HepG2 (cell line): ENCODE results near the gene SPACA4. TPM values are rescaled to one million over a fixed set of nuclear protein-coding genes. Genes with fewer than 3 reads are reported as not detected.
A peak's percentile ranks its signal among the peaks of the same experiment; 100 is the strongest.

Experiments used
- BCL6 ChIP-seq: IDR thresholded peaks from 2 replicates; pipeline ENCODE4 v1.6.1; 2016; ENCODE audit warnings: missing genetic modification reagents, missing compliant biosample characterization
- EEA1 ChIP-seq: sonication (generic); formaldehyde crosslinking; IDR thresholded peaks from 2 replicates; pipeline ENCODE4 v1.5.1; 2020; ENCODE audit warnings: mild to moderate bottlenecking, missing genetic modification reagents, borderline replicate concordance
- EP300 ChIP-seq, 3 experiments: sonication (generic) in 1 of 3; formaldehyde crosslinking in 1 of 3; IDR thresholded peaks; 2 replicates each; pipeline versions ENCODE4 v1.5.1 to v1.6.1; 2011 to 2020; ENCODE audit warnings: low read depth in 2 of 3, low read length in 2 of 3, borderline replicate concordance in 1 of 3, improper control_type of control experiment in 1 of 3, mild to moderate bottlenecking in 1 of 3, missing genetic modification reagents in 1 of 3, moderate library complexity in 1 of 3
- HDAC2 ChIP-seq: sonication (generic); formaldehyde crosslinking; IDR thresholded peaks from 2 replicates; pipeline ENCODE4 v1.4.0; 2020; ENCODE audit warnings: missing genetic modification reagents
- HNF4A ChIP-seq: sonication (generic); formaldehyde crosslinking; IDR thresholded peaks from 2 replicates; pipeline ENCODE4 v1.4.0; 2020; ENCODE audit warnings: missing genetic modification reagents
- LCORL ChIP-seq, 2 experiments: fragments of 450-650 bp in 1 of 2; sonication (generic) in 1 of 2; formaldehyde crosslinking in 1 of 2; IDR thresholded peaks; 2 replicates each; pipeline versions ENCODE4 v1.5.0 to v1.6.1; 2017 to 2020; ENCODE audit warnings: antibody characterized with exemption in 1 of 2, missing genetic modification reagents in 1 of 2
- NR2F1 ChIP-seq, 2 experiments: fragments of 450-650 bp in 1 of 2; formaldehyde crosslinking in 1 of 2; IDR thresholded peaks; 2 replicates each; pipeline versions ENCODE4 v1.5.0 to v1.6.1; 2016 to 2020; ENCODE audit warnings: mild to moderate bottlenecking in 1 of 2, missing compliant biosample characterization in 1 of 2, missing genetic modification reagents in 1 of 2, moderate library complexity in 1 of 2
- PAXIP1 ChIP-seq: sonication (generic); formaldehyde crosslinking; conservative IDR thresholded peaks from 2 replicates; pipeline ENCODE4 v1.4.0; 2020; ENCODE audit warnings: mild to moderate bottlenecking, missing genetic modification reagents, moderate library complexity
- PHF21A ChIP-seq: sonication (generic); formaldehyde crosslinking; IDR thresholded peaks from 2 replicates; pipeline ENCODE4 v1.5.0; 2020; ENCODE audit warnings: mild to moderate bottlenecking, missing genetic modification reagents
- REPIN1 ChIP-seq: sonication (generic); formaldehyde crosslinking; IDR thresholded peaks from 2 replicates; pipeline ENCODE4 v1.8.0; 2022; ENCODE audit warnings: missing genetic modification reagents, low read depth, mild to moderate bottlenecking, borderline replicate concordance
- RXRB ChIP-seq: IDR thresholded peaks from 2 replicates; pipeline ENCODE4 v1.6.1; 2016; ENCODE audit warnings: borderline replicate concordance, missing genetic modification reagents, missing compliant biosample characterization
- TBX3 ChIP-seq: fragments of 450-650 bp; IDR thresholded peaks from 2 replicates; pipeline ENCODE4 v1.6.1; 2017; ENCODE audit warnings: antibody characterized with exemption, mild to moderate bottlenecking, inconsistent platforms, borderline replicate concordance
- THRA ChIP-seq: sonication (generic); formaldehyde crosslinking; IDR thresholded peaks from 2 replicates; pipeline ENCODE4 v1.4.0; 2020; ENCODE audit warnings: missing genetic modification reagents, borderline replicate concordance
- ZBTB10 ChIP-seq: sonication (generic); formaldehyde crosslinking; IDR thresholded peaks from 2 replicates; pipeline ENCODE4 v1.4.0; 2020; ENCODE audit warnings: missing genetic modification reagents, borderline replicate concordance
- ZBTB8A ChIP-seq: sonication (generic); formaldehyde crosslinking; IDR thresholded peaks from 2 replicates; pipeline ENCODE4 v1.4.0; 2020; ENCODE audit warnings: mild to moderate bottlenecking, low read depth, missing genetic modification reagents, borderline replicate concordance
- ZNF557 ChIP-seq: sonication (generic); formaldehyde crosslinking; IDR thresholded peaks from 2 replicates; pipeline ENCODE4 v1.4.0; 2020; ENCODE audit warnings: missing genetic modification reagents
- ZSCAN12 ChIP-seq: sonication (generic); formaldehyde crosslinking; IDR thresholded peaks from 2 replicates; pipeline ENCODE4 v1.9.0; 2021; ENCODE audit warnings: mild to moderate bottlenecking, missing genetic modification reagents
- polyA plus RNA-seq, 8 experiments: library from polyadenylated mRNA; depleted of rRNA in 3 of 8; stranded (reverse) in 7 of 8; unstranded in 1 of 8; fragments of >200 nt; fragmentation: Illumina TruSeq in 4 of 8; extraction: Trizol in 4 of 8; gene quantifications; 2 replicates each; pipeline versions ENCODE4 v1.2.1 to v1.2.3, GENCODE V29; 2011 to 2016; ENCODE audit warnings: low read depth in 4 of 8, missing spikeins in 1 of 8, mixed read lengths in 1 of 8; ENCODE audit not compliant: insufficient read depth in 1 of 8
- total RNA-seq, 5 experiments: library from RNA; depleted of rRNA; stranded (reverse); fragments of >200 nt; fragmentation: Illumina TruSeq; extraction: Trizol; gene quantifications; 2 replicates each; pipeline ENCODE4 v1.2.3, GENCODE V29; 2016; ENCODE audit warnings: low read depth in 1 of 5
- TF ChIP-seq, protein P1 (sequence below): sonication (generic); formaldehyde crosslinking; IDR thresholded peaks from 2 replicates; pipeline ENCODE4 v1.4.0; 2020; ENCODE audit warnings: missing genetic modification reagents

SPACA4 gene
- total and polyA plus RNA-seq, 2 of the 13 experiments (the other 11 are each of a cell fraction or from before 2014, with no cell fraction given): not detected

DNA sequence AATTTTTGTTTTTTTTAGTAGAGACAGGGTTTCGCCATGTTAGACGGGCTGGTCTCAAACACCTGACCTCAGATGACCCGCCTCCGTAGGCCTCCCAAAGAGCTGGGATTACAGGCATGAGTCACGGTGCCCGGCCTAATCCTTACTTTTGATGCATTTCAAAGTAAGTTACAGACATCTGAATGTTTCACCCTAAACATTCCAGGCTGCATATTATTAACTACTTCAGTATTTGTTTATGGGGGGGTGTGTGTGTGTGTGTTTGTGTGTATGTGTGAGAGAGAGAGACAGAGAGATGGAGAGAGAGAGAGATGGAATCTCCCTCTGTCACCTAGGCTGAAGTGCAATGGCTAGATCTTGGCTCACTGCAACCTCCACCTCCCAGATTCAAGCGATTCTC is 41.5 kb upstream of the SPACA4 start (continued):
- TF ChIP-seq ZBTB10 (CRISPR knock-in tag): no peak
- TF ChIP-seq PHF21A: peak; percentile 46; the same call in 1 of the 2 replicates
- TF ChIP-seq THRA (CRISPR knock-in tag): peak; percentile 95
- TF ChIP-seq NR2F1 (CRISPR knock-in tag; IDR thresholded peaks at IDR 0.05): peak in 1 of 2 experiments; percentile 45; a peak in 1 of 4 replicates
- TF ChIP-seq TBX3: peak; percentile 28; the same call in 1 of the 2 replicates
- TF ChIP-seq, protein P1, sequence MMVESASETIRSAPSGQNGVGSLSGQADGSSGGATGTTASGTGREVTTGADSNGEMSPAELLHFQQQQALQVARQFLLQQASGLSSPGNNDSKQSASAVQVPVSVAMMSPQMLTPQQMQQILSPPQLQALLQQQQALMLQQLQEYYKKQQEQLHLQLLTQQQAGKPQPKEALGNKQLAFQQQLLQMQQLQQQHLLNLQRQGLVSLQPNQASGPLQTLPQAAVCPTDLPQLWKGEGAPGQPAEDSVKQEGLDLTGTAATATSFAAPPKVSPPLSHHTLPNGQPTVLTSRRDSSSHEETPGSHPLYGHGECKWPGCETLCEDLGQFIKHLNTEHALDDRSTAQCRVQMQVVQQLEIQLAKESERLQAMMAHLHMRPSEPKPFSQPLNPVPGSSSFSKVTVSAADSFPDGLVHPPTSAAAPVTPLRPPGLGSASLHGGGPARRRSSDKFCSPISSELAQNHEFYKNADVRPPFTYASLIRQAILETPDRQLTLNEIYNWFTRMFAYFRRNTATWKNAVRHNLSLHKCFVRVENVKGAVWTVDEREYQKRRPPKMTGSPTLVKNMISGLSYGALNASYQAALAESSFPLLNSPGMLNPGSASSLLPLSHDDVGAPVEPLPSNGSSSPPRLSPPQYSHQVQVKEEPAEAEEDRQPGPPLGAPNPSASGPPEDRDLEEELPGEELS (CRISPR knock-in tag): peak; percentile 55
- no peak for TF ChIP-seq ZSCAN12 (CRISPR knock-in tag)
- TF ChIP-seq ZBTB8A (CRISPR knock-in tag): no peak
- TF ChIP-seq LCORL (IDR thresholded peaks at IDR 0.05): no peak; the same call in 1 of the 2 replicates
- 0 out of 2 replicates have a peak, but pooled peaks have one; percentile 37 for TF ChIP-seq LCORL (CRISPR knock-in tag; IDR thresholded peaks at IDR 0.05)
- no peak for TF ChIP-seq REPIN1
- peak in 1 of 2 experiments; percentile 67; a peak in 1 of 4 replicates for TF ChIP-seq EP300 (IDR thresholded peaks at IDR 0.05; ENCODE audit: low read depth in 2 of 2, low read length in 2 of 2)
- TF ChIP-seq EP300 (CRISPR knock-in tag; IDR thresholded peaks at IDR 0.05; ENCODE audit: borderline replicate concordance): no peak
- TF ChIP-seq BCL6 (CRISPR knock-in tag): peak; percentile 40
- peak; percentile 41; the same call in 1 of the 2 replicates for TF ChIP-seq PAXIP1 (CRISPR knock-in tag)
- TF ChIP-seq HNF4A (CRISPR knock-in tag): peak; percentile 18; the same call in 1 of the 2 replicates
- TF ChIP-seq ZNF557 (CRISPR knock-in tag): no peak
- TF ChIP-seq HDAC2 (CRISPR knock-in tag): peak; percentile 32; the same call in 1 of the 2 replicates
- no peak for TF ChIP-seq EEA1 (CRISPR knock-in tag)
- peak; percentile 93 for TF ChIP-seq RXRB (CRISPR knock-in tag)
